Activated naive CD4-positive, alpha-beta T cell treated with anti-CD3 and anti-CD28 coated beads, Interleukin-2, amount 10 ng/mL, durations not matched to agents 7 days and 5 days (primary cell): ENCODE results near the gene TMBIM6.

ENCODE experiments used
- CTCF ChIA-PET: fragments of 350-600 bp; sonication (Branson Sonifier 250); formaldehyde crosslinking; loops from one replicate; lab custom pipeline; 2021; ENCODE audit warnings: antibody characterized with exemption; lab: Charles Lee
- DNase-seq: peaks from one replicate; pipeline ENCODE4 v3.0.0-alpha.2; 2020
- H3K27ac Mint-ChIP-seq: one replicate; pipeline ENCODE4 v1.8.0; 2021; ENCODE audit warnings: mild to moderate bottlenecking, moderate library complexity, mixed read lengths
- H3K27me3 Mint-ChIP-seq: one replicate; pipeline ENCODE4 v1.8.0; 2021; ENCODE audit warnings: mild to moderate bottlenecking, mixed read lengths
- H3K36me3 Mint-ChIP-seq: one replicate; pipeline ENCODE4 v1.8.0; 2021; ENCODE audit warnings: mixed read lengths
- H3K4me1 Mint-ChIP-seq: one replicate; pipeline ENCODE4 v1.8.0; 2021; ENCODE audit warnings: mixed read lengths
- H3K4me3 Mint-ChIP-seq: one replicate; pipeline ENCODE4 v1.8.0; 2021; ENCODE audit warnings: mild to moderate bottlenecking, moderate library complexity, mixed read lengths
- H3K9me3 Mint-ChIP-seq: one replicate; pipeline ENCODE4 v1.8.0; 2021; ENCODE audit warnings: mixed read lengths

TMBIM6 gene

GRCh38 chr12:49798934-49799333 is 57.6 kb downstream of the TMBIM6 start:
- CTCF ChIA-PET: interaction anchor here (0.6 to 1.5 kb wide), 2 partner anchors 11 to 84 kb away, joined by 4 to 5 read pairs; no protein-coding TSS in a partner anchor
- H3K9me3 Mint-ChIP-seq: no peaks in the 10 kb centered on the region
- DNase-seq: no peak
- H3K4me3 Mint-ChIP-seq: no peak overlapping the region
- H3K36me3 Mint-ChIP-seq: no peaks in the 10 kb centered on the region
- no peaks in the 10 kb centered on the region for H3K27me3 Mint-ChIP-seq
- peaks cover 2% of the 10 kb centered on the region for H3K4me1 Mint-ChIP-seq
- H3K27ac Mint-ChIP-seq: no peak overlapping the region

- Mint-ChIP-seq H3K4me1 (no peaks in the 10 kb centered on the region), H3K27ac (no peak overlapping the region), H3K36me3 (no peaks in the 10 kb centered on the region), H3K9me3 (no peaks in the 10 kb centered on the region), H3K4me3 (no peak overlapping the region), H3K27me3 (no peaks in the 10 kb centered on the region)
- no peak for DNase-seq
- CTCF ChIA-PET: interaction anchor here (0.9 to 2.0 kb wide), 4 partner anchors 10 to 69 kb away, joined by 3 to 7 read pairs (median 5); no protein-coding TSS in a partner anchor
These were observed 59.2 kb downstream of the TMBIM6 start for GRCh38 chr12:49800421-49801140.

GRCh38 chr12:49801141-49802063 is 60.0 kb downstream of the TMBIM6 start:
- Mint-ChIP-seq H3K27ac (no peak overlapping the region), H3K4me3 (no peak overlapping the region), H3K36me3 (no peaks in the 10 kb centered on the region)

GRCh38 chr12:49803693-49804450 is 62.5 kb downstream of the TMBIM6 start:
- Mint-ChIP-seq H3K4me3 (no peak overlapping the region), H3K27me3 (no peaks in the 10 kb centered on the region), H3K9me3 (no peaks in the 10 kb centered on the region), H3K27ac (no peak overlapping the region), H3K4me1 (no peaks in the 10 kb centered on the region), H3K36me3 (no peaks in the 10 kb centered on the region)
- DNase-seq: no peak
- CTCF ChIA-PET: interaction anchor here (1.1 to 2.2 kb wide), 2 partner anchors 26 to 35 kb away, joined by 3 to 7 read pairs; no protein-coding TSS in a partner anchor

More at GRCh38 chr12:49801141-49802063, 60.0 kb downstream of the TMBIM6 start:
- Mint-ChIP-seq H3K4me1 (no peaks in the 10 kb centered on the region), H3K9me3 (no peaks in the 10 kb centered on the region), H3K27me3 (no peaks in the 10 kb centered on the region)
- no peak for DNase-seq
- CTCF ChIA-PET: interaction anchor here (1.5 to 2.0 kb wide), 2 partner anchors 24 to 38 kb away, joined by 6 to 7 read pairs; no protein-coding TSS in a partner anchor

- Mint-ChIP-seq H3K4me1 (no peaks in the 10 kb centered on the region), H3K9me3 (no peaks in the 10 kb centered on the region), H3K27me3 (no peaks in the 10 kb centered on the region), H3K4me3 (no peak overlapping the region), H3K36me3 (no peaks in the 10 kb centered on the region), H3K27ac (no peak overlapping the region)
- no peak for DNase-seq
- CTCF ChIA-PET: interaction anchor here (1.1 to 2.2 kb wide), 2 partner anchors 27 to 34 kb away, joined by 3 to 7 read pairs; no protein-coding TSS in a partner anchor
These were observed 63.5 kb downstream of the TMBIM6 start for GRCh38 chr12:49804821-49805220.

GRCh38 chr12:49805409-49805808 is 64.1 kb downstream of the TMBIM6 start:
- no peaks in the 10 kb centered on the region for H3K9me3 Mint-ChIP-seq
- H3K27me3 Mint-ChIP-seq: no peaks in the 10 kb centered on the region
- no peak for DNase-seq
- no peak overlapping the region for H3K4me3 Mint-ChIP-seq
- no peaks in the 10 kb centered on the region for H3K36me3 Mint-ChIP-seq
- CTCF ChIA-PET: interaction anchor here (0.5 to 2.2 kb wide), 2 partner anchors 28 to 38 kb away, joined by 3 to 7 read pairs; no protein-coding TSS in a partner anchor
- no peak overlapping the region for H3K27ac Mint-ChIP-seq
- H3K4me1 Mint-ChIP-seq: no peaks in the 10 kb centered on the region

- Mint-ChIP-seq H3K27me3 (no peaks in the 10 kb centered on the region), H3K27ac (no peak overlapping the region), H3K36me3 (no peaks in the 10 kb centered on the region), H3K9me3 (no peaks in the 10 kb centered on the region), H3K4me1 (no peaks in the 10 kb centered on the region), H3K4me3 (no peak overlapping the region)
- CTCF ChIA-PET: interaction anchor here (0.8 to 2.2 kb wide), 2 partner anchors 28 to 29 kb away, joined by 3 to 7 read pairs; no protein-coding TSS in a partner anchor
- DNase-seq: no peak
These were observed 65.0 kb downstream of the TMBIM6 start for GRCh38 chr12:49806321-49806813.

- Mint-ChIP-seq H3K4me1 (peaks cover 2% of the 10 kb centered on the region), H3K36me3 (no peaks in the 10 kb centered on the region), H3K27me3 (no peaks in the 10 kb centered on the region), H3K9me3 (no peaks in the 10 kb centered on the region), H3K27ac (no peak overlapping the region), H3K4me3 (no peak overlapping the region)
- CTCF ChIA-PET: interaction anchor here (0.8 kb wide), 1 partner anchor 29 kb away, joined by 3 read pairs; no protein-coding TSS in a partner anchor
- no peak for DNase-seq
These were observed 65.5 kb downstream of the TMBIM6 start for GRCh38 chr12:49806877-49807276.

GRCh38 chr12:49807991-49808580 is 66.7 kb downstream of the TMBIM6 start:
- H3K4me1 Mint-ChIP-seq: peaks cover 4% of the 10 kb centered on the region
- no peak overlapping the region for H3K27ac Mint-ChIP-seq
- H3K27me3 Mint-ChIP-seq: no peaks in the 10 kb centered on the region
- CTCF ChIA-PET: no interaction called here
- H3K4me3 Mint-ChIP-seq: no peak overlapping the region
- no peaks in the 10 kb centered on the region for H3K36me3 Mint-ChIP-seq
- H3K9me3 Mint-ChIP-seq: no peaks in the 10 kb centered on the region
- no peak for DNase-seq

GRCh38 chr12:49808686-49809380 is 67.5 kb downstream of the TMBIM6 start:
- DNase-seq: no peak
- Mint-ChIP-seq H3K4me1 (peaks cover 4% of the 10 kb centered on the region), H3K4me3 (no peak overlapping the region), H3K9me3 (no peaks in the 10 kb centered on the region), H3K27me3 (no peaks in the 10 kb centered on the region), H3K27ac (no peak overlapping the region), H3K36me3 (no peaks in the 10 kb centered on the region)
- CTCF ChIA-PET: no interaction called here

GRCh38 chr12:49809381-49809905 is 68.1 kb downstream of the TMBIM6 start:
- no peaks in the 10 kb centered on the region for H3K9me3 Mint-ChIP-seq
- peaks cover 4% of the 10 kb centered on the region for H3K4me1 Mint-ChIP-seq
- H3K27me3 Mint-ChIP-seq: no peaks in the 10 kb centered on the region
- DNase-seq: no peak
- no peak overlapping the region for H3K27ac Mint-ChIP-seq
- CTCF ChIA-PET: no interaction called here
- no peaks in the 10 kb centered on the region for H3K36me3 Mint-ChIP-seq
- no peak overlapping the region for H3K4me3 Mint-ChIP-seq

GRCh38 chr12:49809906-49810389 is 68.6 kb downstream of the TMBIM6 start:
- Mint-ChIP-seq H3K4me1 (peaks cover 4% of the 10 kb centered on the region), H3K9me3 (no peaks in the 10 kb centered on the region), H3K4me3 (no peak overlapping the region), H3K27me3 (no peaks in the 10 kb centered on the region), H3K36me3 (no peaks in the 10 kb centered on the region), H3K27ac (no peak overlapping the region)
- CTCF ChIA-PET: interaction anchor here (1.0 kb wide), 1 partner anchor 10 kb away, joined by 4 read pairs; no protein-coding TSS in a partner anchor
- no peak for DNase-seq
